DMS 273 treated with DMSO at 0.1 percent for 48 hours (cell line): ENCODE measurements around the gene FGF18.
"Not testable (repeated sequence)": the region's sequence is repeated elsewhere in the genome, so short reads cannot be mapped to it uniquely, and the experiment has no call there.

Experiments used
- DNase-seq: peaks from one replicate; lab custom pipeline; 2025; lab: John Stamatoyannopoulos, UW

The FGF18 gene

DNA sequence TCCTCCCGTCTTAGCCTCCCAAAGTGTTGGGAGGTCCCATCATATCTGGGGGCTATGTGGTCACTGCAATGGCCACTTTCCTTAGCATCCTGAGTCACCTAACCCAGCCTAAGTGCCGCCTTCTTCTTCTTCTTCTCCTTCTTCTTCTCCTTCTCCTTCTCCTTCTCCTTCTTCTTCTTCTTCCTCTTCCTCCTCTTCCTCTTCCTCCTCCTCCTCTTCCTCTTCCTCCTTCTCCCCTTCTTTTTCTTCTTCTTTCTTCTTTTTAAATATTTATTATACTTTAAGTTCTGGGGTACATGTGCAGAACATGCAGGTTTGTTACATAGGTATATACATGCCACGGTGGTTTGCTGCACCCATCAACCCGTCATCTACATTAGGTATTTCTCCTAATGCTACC, 78.0 kb downstream of the FGF18 start:
- DNase-seq: not testable (repeated sequence)

DNA sequence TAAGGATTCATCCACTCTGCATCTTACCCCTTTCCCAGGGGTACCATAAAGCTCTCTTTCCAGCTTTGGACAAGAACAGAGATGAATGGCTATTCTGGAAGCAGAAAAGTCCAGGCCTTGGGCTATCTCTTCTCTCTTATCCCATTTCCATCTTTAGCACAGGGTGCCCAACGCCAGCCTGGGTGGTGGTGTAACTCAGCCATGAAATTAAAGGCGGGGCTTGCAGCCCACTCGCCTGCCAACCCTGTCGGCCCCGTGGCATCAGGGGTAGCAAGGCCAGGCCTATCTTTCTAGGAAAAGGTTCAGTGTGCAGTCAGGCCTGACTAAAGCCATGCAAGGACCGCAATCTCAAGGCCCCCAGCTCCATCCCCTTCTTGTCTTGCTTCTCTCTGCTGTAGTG, 78.7 kb downstream of the FGF18 start:
- DNase-seq: no peak

DNA sequence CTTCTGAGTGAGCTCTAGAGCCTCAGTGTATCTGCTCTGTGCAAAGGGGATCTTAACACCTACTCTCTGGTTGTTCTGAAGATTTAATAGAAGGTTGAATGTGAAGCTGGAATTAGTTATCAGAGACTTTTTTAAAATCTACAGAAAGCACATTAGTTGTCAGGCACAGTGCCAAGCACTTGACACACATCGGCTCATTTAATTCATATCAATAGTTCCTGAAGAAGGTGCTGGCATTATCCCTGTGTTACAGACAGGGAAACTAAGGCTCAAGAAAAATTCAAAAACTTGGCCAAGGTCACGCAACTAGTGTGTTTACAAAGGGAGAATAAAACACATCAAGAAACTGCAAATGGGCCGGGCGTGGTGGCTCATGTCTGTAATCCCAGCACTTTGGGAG, 80.2 kb downstream of the FGF18 start:
- DNase-seq: no peak

- DNase-seq: no peak
These were observed 86.1 kb downstream of the FGF18 start for GRCh38 chr5:171505473-171506043.

GRCh38 chr5:171506951-171507350, 87.5 kb downstream of the FGF18 start:
- DNase-seq: no peak
